K562 (cell line): ENCODE results near the gene KNSTRN. TPM values are rescaled to one million over a fixed set of nuclear protein-coding genes. Genes with fewer than 3 reads are reported as not detected.

ENCODE experiments used
- CBX8 ChIP-seq: fragments of 200-600 bp; sonication (generic); IDR thresholded peaks from 2 replicates; pipeline ENCODE4 v1.6.1; 2012; ENCODE audit warnings: borderline replicate concordance, mixed run types, low read depth, mild to moderate bottlenecking, moderate library complexity, mixed read lengths, low read length, control low read depth, inconsistent platforms; ENCODE audit not compliant: poor library complexity, severe bottlenecking; ENCODE audit errors: extremely low read depth
- CGGBP1 ChIP-seq: fragments of 250-450 bp; sonication (Bioruptor Pico); IDR thresholded peaks from 2 replicates; pipeline ENCODE4 v1.9.0; 2021; ENCODE audit warnings: mild to moderate bottlenecking
- DACH1 ChIP-seq: fragments of 450-650 bp; IDR thresholded peaks from 2 replicates; pipeline ENCODE4 v1.6.1; 2018; ENCODE audit not compliant: partially characterized antibody
- GABPB2 ChIP-seq: fragments of 250-450 bp; sonication (Bioruptor Pico); conservative IDR thresholded peaks from 2 replicates; pipeline ENCODE4 v1.5.1; 2021; ENCODE audit warnings: mild to moderate bottlenecking
- MCM7 ChIP-seq, 2 experiments: fragments of 450-650 bp; IDR thresholded peaks; 2 replicates each; pipeline ENCODE4 v1.6.1; 2016 to 2018
- MTA2 ChIP-seq: fragments of 450-650 bp; IDR thresholded peaks from 2 replicates; pipeline ENCODE4 v1.6.1; 2016; ENCODE audit warnings: low read depth
- RFX1 ChIP-seq: fragments of 450-650 bp; IDR thresholded peaks from 2 replicates; pipeline ENCODE4 v1.6.1; 2016; ENCODE audit warnings: mild to moderate bottlenecking, moderate library complexity
- RREB1 ChIP-seq: fragments of 250-450 bp; sonication (Bioruptor Pico); IDR thresholded peaks from 2 replicates; pipeline ENCODE4 v1.4.0; 2020
- SLC30A9 ChIP-seq: fragments of 250-450 bp; sonication (Bioruptor Pico); IDR thresholded peaks from 2 replicates; pipeline ENCODE4 v1.8.0; 2022; ENCODE audit warnings: mild to moderate bottlenecking, moderate library complexity
- TAL1 ChIP-seq: fragments of 450-650 bp; IDR thresholded peaks from 2 replicates; pipeline ENCODE4 v1.6.1; 2016; ENCODE audit warnings: mild to moderate bottlenecking
- ZNF121 ChIP-seq: sonication (generic); formaldehyde crosslinking; conservative IDR thresholded peaks from 2 replicates; pipeline ENCODE4 v1.8.0; 2022; ENCODE audit warnings: missing genetic modification reagents
- ZNF140 ChIP-seq: fragments of 250-450 bp; sonication (Bioruptor Pico); IDR thresholded peaks from 2 replicates; pipeline ENCODE4 v1.8.0; 2021; ENCODE audit warnings: moderate library complexity, mild to moderate bottlenecking, inconsistent platforms
- ZNF384 ChIP-seq: IDR thresholded peaks from 2 replicates; pipeline ENCODE4 v1.6.1; 2012; ENCODE audit warnings: low read depth, low read length, improper control_type of control experiment
- ZNF77 ChIP-seq: fragments of 250-450 bp; sonication (Bioruptor Pico); IDR thresholded peaks from 2 replicates; pipeline ENCODE4 v1.5.0; 2020
- polyA plus RNA-seq, 8 experiments: library from polyadenylated mRNA; depleted of rRNA in 4 of 8; stranded (reverse) in 5 of 8; unstranded in 3 of 8; fragments of >200 nt; fragmentation: Nextera tagmentation in 2 of 8; fragmentation: Illumina TruSeq in 1 of 8; extraction: Ambion mirVana in 2 of 8; extraction: Trizol in 1 of 8; gene quantifications; 2 replicates each; pipeline versions ENCODE4 v1.2.1 to v1.2.3, GENCODE V29; 2011 to 2014; ENCODE audit warnings: inconsistent platforms in 1 of 8, missing spikeins in 1 of 8
- total RNA-seq, 7 experiments: library from RNA; depleted of rRNA in 6 of 7; stranded (reverse); fragments of >200 nt in 6 of 7; fragmentation: Illumina TruSeq in 2 of 7; extraction: Trizol in 2 of 7; gene quantifications; 2 replicates each; pipeline versions ENCODE4 v1.2.1 to v1.2.3, GENCODE V29; 2011 to 2021; ENCODE audit warnings: low replicate concordance in 1 of 7
- TF ChIP-seq, protein P1 (sequence below): sonication (generic); formaldehyde crosslinking; IDR thresholded peaks from 2 replicates; pipeline ENCODE4 v1.8.0; 2022; ENCODE audit warnings: missing genetic modification reagents, mild to moderate bottlenecking, borderline replicate concordance
- TF ChIP-seq, protein P2 (sequence below): fragments of 450-650 bp; formaldehyde crosslinking; IDR thresholded peaks from 2 replicates; pipeline ENCODE4 v1.4.0; 2020; ENCODE audit warnings: mild to moderate bottlenecking, moderate library complexity

Gene KNSTRN
- total and polyA plus RNA-seq, 9 of the 15 experiments (the other 6 are each of a cell fraction or from before 2014, with no cell fraction given), result 48.7 to 88.2 (median 66.3) TPM

DNA sequence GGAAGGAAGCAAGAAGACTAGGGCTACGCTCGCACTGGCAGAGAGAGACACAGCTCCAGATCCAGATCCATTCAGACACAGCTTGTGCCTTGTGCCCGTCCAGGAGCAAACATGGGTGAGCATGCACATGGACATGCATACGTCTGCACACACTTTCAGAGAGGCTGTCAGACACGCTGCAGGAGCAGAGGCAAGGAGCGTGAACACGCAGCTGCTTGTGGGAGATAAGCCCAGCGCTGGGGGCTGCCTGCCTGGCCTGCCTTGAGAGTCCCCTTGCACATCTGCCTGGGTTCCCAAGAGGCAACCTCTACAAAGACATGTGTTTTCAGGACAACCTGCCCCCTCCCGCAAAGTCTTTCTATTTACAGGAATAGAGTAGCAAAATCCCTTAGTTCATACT lies 44.7 kb downstream of the KNSTRN start (continued):
- TF ChIP-seq MCM7 (IDR thresholded peaks at IDR 0.05), result no peak
- peak; percentile 85 for TF ChIP-seq MTA2
- no peak for TF ChIP-seq GABPB2 (CRISPR knock-in tag)
- no peak for TF ChIP-seq ZNF121 (CRISPR knock-in tag)
- TF ChIP-seq, protein P1, sequence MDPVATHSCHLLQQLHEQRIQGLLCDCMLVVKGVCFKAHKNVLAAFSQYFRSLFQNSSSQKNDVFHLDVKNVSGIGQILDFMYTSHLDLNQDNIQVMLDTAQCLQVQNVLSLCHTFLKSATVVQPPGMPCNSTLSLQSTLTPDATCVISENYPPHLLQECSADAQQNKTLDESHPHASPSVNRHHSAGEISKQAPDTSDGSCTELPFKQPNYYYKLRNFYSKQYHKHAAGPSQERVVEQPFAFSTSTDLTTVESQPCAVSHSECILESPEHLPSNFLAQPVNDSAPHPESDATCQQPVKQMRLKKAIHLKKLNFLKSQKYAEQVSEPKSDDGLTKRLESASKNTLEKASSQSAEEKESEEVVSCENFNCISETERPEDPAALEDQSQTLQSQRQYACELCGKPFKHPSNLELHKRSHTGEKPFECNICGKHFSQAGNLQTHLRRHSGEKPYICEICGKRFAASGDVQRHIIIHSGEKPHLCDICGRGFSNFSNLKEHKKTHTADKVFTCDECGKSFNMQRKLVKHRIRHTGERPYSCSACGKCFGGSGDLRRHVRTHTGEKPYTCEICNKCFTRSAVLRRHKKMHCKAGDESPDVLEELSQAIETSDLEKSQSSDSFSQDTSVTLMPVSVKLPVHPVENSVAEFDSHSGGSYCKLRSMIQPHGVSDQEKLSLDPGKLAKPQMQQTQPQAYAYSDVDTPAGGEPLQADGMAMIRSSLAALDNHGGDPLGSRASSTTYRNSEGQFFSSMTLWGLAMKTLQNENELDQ, result no peak
- peak; percentile 87 for TF ChIP-seq TAL1
- TF ChIP-seq CGGBP1 (CRISPR knock-in tag), result no peak
- no peak for TF ChIP-seq ZNF384
- TF ChIP-seq SLC30A9 (CRISPR knock-in tag), result no peak
- TF ChIP-seq ZNF140 (CRISPR knock-in tag), result no peak
- TF ChIP-seq RREB1 (CRISPR knock-in tag), result no peak
- TF ChIP-seq CBX8, result no peak
- TF ChIP-seq, protein P2, sequence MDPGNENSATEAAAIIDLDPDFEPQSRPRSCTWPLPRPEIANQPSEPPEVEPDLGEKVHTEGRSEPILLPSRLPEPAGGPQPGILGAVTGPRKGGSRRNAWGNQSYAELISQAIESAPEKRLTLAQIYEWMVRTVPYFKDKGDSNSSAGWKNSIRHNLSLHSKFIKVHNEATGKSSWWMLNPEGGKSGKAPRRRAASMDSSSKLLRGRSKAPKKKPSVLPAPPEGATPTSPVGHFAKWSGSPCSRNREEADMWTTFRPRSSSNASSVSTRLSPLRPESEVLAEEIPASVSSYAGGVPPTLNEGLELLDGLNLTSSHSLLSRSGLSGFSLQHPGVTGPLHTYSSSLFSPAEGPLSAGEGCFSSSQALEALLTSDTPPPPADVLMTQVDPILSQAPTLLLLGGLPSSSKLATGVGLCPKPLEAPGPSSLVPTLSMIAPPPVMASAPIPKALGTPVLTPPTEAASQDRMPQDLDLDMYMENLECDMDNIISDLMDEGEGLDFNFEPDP, result no peak
- no peak for TF ChIP-seq DACH1
- TF ChIP-seq ZNF77 (CRISPR knock-in tag), result no peak
- TF ChIP-seq RFX1, result no peak
